Hepatocyte (in vitro differentiated cells): ENCODE measurements around the gene TMPRSS6. TPM values are rescaled to one million over a fixed set of nuclear protein-coding genes. Genes with fewer than 3 reads are reported as not detected.

Experiments
- DNase-seq: peaks from one replicate; pipeline ENCODE4 v3.0.0-alpha.2; 2016; ENCODE audit warnings: low spot score
- H2AFZ ChIP-seq: fragments of 200-600 bp; sonication (generic); 2 replicates; pipeline ENCODE4 v1.6.0; 2016; ENCODE audit warnings: antibody characterized with exemption, mild to moderate bottlenecking
- H3K27ac ChIP-seq: fragments of 200-600 bp; sonication (generic); 2 replicates; pipeline ENCODE4 v1.5.1; 2016; ENCODE audit warnings: mild to moderate bottlenecking
- H3K27me3 ChIP-seq: fragments of 200-600 bp; sonication (generic); 2 replicates; pipeline ENCODE4 v1.6.1; 2016
- H3K36me3 ChIP-seq: fragments of 200-600 bp; sonication (generic); replicated peaks from 2 replicates; pipeline ENCODE4 v1.5.1; 2016; ENCODE audit warnings: low read depth; ENCODE audit not compliant: insufficient read depth
- H3K4me1 ChIP-seq: fragments of 200-600 bp; sonication (generic); 2 replicates; pipeline ENCODE4 v1.5.1; 2016; ENCODE audit warnings: mild to moderate bottlenecking, moderate library complexity; ENCODE audit not compliant: insufficient read depth
- H3K4me2 ChIP-seq: fragments of 200-600 bp; sonication (generic); 2 replicates; pipeline ENCODE4 v1.6.0; 2016
- H3K4me3 ChIP-seq: fragments of 200-600 bp; sonication (generic); 2 replicates; pipeline ENCODE4 v1.5.1; 2016; ENCODE audit warnings: mild to moderate bottlenecking
- H3K79me2 ChIP-seq: fragments of 200-600 bp; sonication (generic); 2 replicates; pipeline ENCODE4 v1.6.0; 2017; ENCODE audit warnings: mild to moderate bottlenecking
- H3K9me2 ChIP-seq: fragments of 200-600 bp; sonication (generic); replicated peaks from 2 replicates; pipeline ENCODE4 v1.6.0; 2017; ENCODE audit warnings: mild to moderate bottlenecking; ENCODE audit not compliant: insufficient read depth
- H3K9me3 ChIP-seq: fragments of 200-600 bp; sonication (generic); 2 replicates; pipeline ENCODE4 v1.5.1; 2016; ENCODE audit warnings: low read depth, mild to moderate bottlenecking
- H4K20me1 ChIP-seq: fragments of 200-600 bp; sonication (generic); 2 replicates; pipeline ENCODE4 v1.6.0; 2016; ENCODE audit warnings: mild to moderate bottlenecking; ENCODE audit not compliant: insufficient read depth, poor library complexity, severe bottlenecking
- EZH2 ChIP-seq: fragments of 200-600 bp; sonication (generic); IDR thresholded peaks from 2 replicates; pipeline ENCODE4 v1.6.1; 2016; ENCODE audit warnings: antibody characterized with exemption, mild to moderate bottlenecking, borderline replicate concordance
- EZH2phosphoT487 ChIP-seq: fragments of 200-600 bp; sonication (generic); IDR thresholded peaks from one replicate; pipeline ENCODE4 v1.6.1; 2018; ENCODE audit warnings: antibody characterized with exemption, mild to moderate bottlenecking, low read depth, moderate library complexity; ENCODE audit not compliant: unreplicated experiment, severe bottlenecking
- WGBS: methylation state at CpG from one replicate; pipeline ENCODE4 v1.1.6; 2016; ENCODE audit warnings: low lambda C conversion rate; ENCODE audit errors: missing lambda C conversion rate; 5-methylcytosine and 5-hydroxymethylcytosine counted together
- polyA plus RNA-seq: library from polyadenylated mRNA; unstranded; fragments of >200 nt; fragmentation: Nextera tagmentation; extraction: Ambion mirVana; gene quantifications from 2 replicates; pipeline ENCODE4 v1.2.1, GENCODE V29; 2016
- total RNA-seq: library from RNA; depleted of rRNA; stranded (reverse); fragments of >200 nt; gene quantifications from 2 replicates; pipeline ENCODE4 v1.2.3, GENCODE V29; 2014
- TF ChIP-seq, protein P1 (sequence below): fragments of 200-600 bp; sonication (generic); IDR thresholded peaks from 2 replicates; pipeline ENCODE4 v1.5.1; 2016; ENCODE audit warnings: antibody characterized with exemption, mild to moderate bottlenecking; ENCODE audit not compliant: poor library complexity

TMPRSS6 gene
- total and polyA plus RNA-seq, 2 experiments from 2014 or later, result 34.4 to 49.8 TPM

DNA sequence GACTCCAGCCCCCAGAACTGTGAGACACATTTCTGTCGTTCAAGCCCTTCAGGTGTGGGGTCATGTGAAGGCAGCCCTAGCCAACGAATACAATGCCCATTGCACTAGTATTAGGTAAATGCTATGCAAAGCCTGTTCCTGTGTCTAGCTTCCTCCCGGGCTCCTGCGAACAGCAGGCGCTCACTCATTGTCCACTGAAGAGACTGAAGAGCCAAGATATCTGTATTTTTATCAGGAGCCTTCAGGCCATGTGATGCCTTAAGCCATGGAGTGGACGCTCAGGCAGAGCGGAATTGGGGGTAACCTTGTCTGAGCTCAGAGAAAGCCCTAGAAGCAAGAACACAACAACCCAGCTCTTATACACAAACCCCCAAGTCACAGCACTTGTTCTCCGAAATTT lies 4.2 kb upstream of the TMPRSS6 start:
- Histone ChIP-seq H3K36me3 (no peaks in the 10 kb centered on the region), H3K9me2 (no peaks in the 10 kb centered on the region), H3K9me3 (no peaks in the 10 kb centered on the region), H3K27me3 (no peaks in the 10 kb centered on the region), H2AFZ (no peak overlapping the region), H3K4me1 (peaks cover 8% of the 10 kb centered on the region), H4K20me1 (no peaks in the 10 kb centered on the region), H3K4me2 (no peak overlapping the region), H3K79me2 (no peaks in the 10 kb centered on the region), H3K4me3 (no peak overlapping the region), H3K27ac (no peak overlapping the region)
- WGBS, result 69% methylated on average over 8 of the region's 8 CpGs
- no peak for DNase-seq
- no peak for TF ChIP-seq EZH2phosphoT487
- TF ChIP-seq, protein P1, sequence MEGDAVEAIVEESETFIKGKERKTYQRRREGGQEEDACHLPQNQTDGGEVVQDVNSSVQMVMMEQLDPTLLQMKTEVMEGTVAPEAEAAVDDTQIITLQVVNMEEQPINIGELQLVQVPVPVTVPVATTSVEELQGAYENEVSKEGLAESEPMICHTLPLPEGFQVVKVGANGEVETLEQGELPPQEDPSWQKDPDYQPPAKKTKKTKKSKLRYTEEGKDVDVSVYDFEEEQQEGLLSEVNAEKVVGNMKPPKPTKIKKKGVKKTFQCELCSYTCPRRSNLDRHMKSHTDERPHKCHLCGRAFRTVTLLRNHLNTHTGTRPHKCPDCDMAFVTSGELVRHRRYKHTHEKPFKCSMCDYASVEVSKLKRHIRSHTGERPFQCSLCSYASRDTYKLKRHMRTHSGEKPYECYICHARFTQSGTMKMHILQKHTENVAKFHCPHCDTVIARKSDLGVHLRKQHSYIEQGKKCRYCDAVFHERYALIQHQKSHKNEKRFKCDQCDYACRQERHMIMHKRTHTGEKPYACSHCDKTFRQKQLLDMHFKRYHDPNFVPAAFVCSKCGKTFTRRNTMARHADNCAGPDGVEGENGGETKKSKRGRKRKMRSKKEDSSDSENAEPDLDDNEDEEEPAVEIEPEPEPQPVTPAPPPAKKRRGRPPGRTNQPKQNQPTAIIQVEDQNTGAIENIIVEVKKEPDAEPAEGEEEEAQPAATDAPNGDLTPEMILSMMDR, result no peak
- TF ChIP-seq EZH2, result no peak

DNA sequence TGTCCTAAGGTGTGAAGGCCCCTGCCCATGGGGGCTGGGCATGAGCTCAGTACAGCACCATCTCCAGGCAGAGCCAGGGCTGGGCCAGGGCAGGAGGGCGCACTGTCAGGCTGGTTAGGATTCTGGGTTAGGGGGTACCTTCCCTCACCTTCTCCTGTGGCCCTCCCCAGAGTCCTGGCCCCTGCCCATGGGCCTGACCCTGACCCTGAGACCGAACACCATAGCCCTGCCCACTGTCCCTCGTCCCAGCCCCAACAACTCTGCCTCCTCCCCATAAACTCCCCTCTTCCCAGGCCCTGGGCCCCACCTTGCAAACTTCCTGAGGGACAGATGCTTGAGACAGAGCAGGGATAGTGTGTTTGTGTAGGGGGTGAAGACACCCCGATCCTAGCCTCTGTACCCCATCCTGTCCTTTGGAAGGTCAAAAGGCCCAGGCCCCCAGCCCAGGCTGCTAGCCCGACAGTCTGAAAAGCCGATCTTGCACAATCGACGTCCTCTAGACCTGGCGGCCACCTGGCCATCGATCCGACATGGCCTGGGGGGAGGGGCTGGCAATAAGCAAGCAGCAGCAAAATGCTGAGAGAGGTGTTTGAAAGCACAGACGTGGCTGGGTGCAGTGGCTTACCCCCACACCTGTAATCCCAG lies 2.7 kb upstream of the TMPRSS6 start:
- no peak overlapping the region for H3K27ac ChIP-seq
- no peaks in the 10 kb centered on the region for H3K79me2 ChIP-seq
- WGBS, result 57% methylated on average over 12 of the region's 12 CpGs
- no peaks in the 10 kb centered on the region for H3K9me2 ChIP-seq
- no peaks in the 10 kb centered on the region for H4K20me1 ChIP-seq
- no peak for TF ChIP-seq EZH2
- H3K27me3 ChIP-seq, result no peaks in the 10 kb centered on the region
- DNase-seq, result peak; percentile 40
- H3K36me3 ChIP-seq, result no peaks in the 10 kb centered on the region
- H3K4me2 ChIP-seq, result no peak overlapping the region
- H3K4me3 ChIP-seq, result no peak overlapping the region
- no peak overlapping the region for H2AFZ ChIP-seq
- peaks cover 24% of the 10 kb centered on the region for H3K4me1 ChIP-seq
- H3K9me3 ChIP-seq, result no peaks in the 10 kb centered on the region

DNA sequence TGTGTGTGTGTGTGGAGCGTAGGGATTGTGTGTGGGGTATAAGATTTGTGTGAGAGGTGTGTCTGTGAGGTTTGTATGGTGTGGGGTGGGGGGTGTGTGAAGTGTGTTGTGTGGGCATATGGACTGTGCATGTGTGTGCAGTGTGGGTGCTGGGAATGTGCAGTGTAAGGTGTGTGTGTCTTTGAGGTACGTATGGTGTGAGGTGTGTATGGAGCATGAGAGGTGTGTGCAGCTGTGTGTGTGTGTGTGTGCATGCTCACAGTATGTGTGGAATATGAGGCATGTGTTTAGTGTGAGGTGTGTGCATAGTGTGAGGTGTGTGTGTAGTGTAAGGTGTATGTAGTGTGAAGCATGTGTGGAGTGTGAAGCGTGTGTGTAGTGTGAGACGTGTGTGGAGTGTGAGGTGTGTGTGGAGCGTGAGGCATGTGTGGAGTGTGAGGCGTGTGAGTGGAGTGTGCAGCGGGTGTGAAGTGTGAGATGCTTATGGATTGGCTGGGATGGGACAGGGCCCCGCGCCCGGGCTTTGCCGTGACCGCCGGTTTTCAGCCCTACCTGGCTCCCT lies 1.7 kb upstream of the TMPRSS6 start:
- WGBS, result 94% methylated on average over 13 of the region's 13 CpGs
- H3K9me2 ChIP-seq, result no peaks in the 10 kb centered on the region

More for the DNA sequence above, 1.7 kb upstream of the TMPRSS6 start:
- Histone ChIP-seq H3K4me3 (no peak overlapping the region), H3K4me2 (no peak overlapping the region), H3K27ac (no peak overlapping the region), H2AFZ (no peak overlapping the region), H3K36me3 (no peaks in the 10 kb centered on the region), H4K20me1 (no peaks in the 10 kb centered on the region), H3K9me3 (no peaks in the 10 kb centered on the region), H3K27me3 (no peaks in the 10 kb centered on the region), H3K79me2 (no peaks in the 10 kb centered on the region), H3K4me1 (peaks cover 27% of the 10 kb centered on the region)
- no peak for DNase-seq
- no peak for TF ChIP-seq EZH2
- TF ChIP-seq EZH2phosphoT487, result no peak
- TF ChIP-seq, protein P1, result no peak
